Measurements from ENCODE around the gene CILP. TPM values are rescaled to one million over a fixed set of nuclear protein-coding genes. Genes with fewer than 3 reads are reported as not detected.

CILP gene
- total and polyA plus RNA-seq, 2 of the 13 experiments (the other 11 are each of a cell fraction or from before 2014, with no cell fraction given): 0.03 TPM; not detected in 1

GRCh38 chr15:65184305-65184867 lies 26.9 kb downstream of the CILP start (continued):
- TF ChIP-seq ZNF790 (CRISPR knock-in tag; IDR thresholded peaks at IDR 0.05; ENCODE audit: borderline replicate concordance) (0 out of 2 replicates have a peak, but pooled peaks have one; percentile 55), ZMYM4 (CRISPR knock-in tag; IDR thresholded peaks at IDR 0.05) (no peak), ZNF296 (CRISPR knock-in tag; conservative IDR thresholded peaks at IDR 0.05) (no peak), MTERF4 (CRISPR knock-in tag; IDR thresholded peaks at IDR 0.05) (peak; percentile 19; the same call in 1 of the 2 replicates), NONO (IDR thresholded peaks at IDR 0.05) (no peak), NONO (CRISPR knock-in tag; conservative IDR thresholded peaks at IDR 0.05) (0 out of 2 replicates have a peak, but pooled peaks have one; percentile 4), POGK (CRISPR knock-in tag; conservative IDR thresholded peaks at IDR 0.05) (0 out of 2 replicates have a peak, but pooled peaks have one; percentile 26), KDM6A (CRISPR knock-in tag; IDR thresholded peaks at IDR 0.05; ENCODE audit: low read depth) (0 out of 2 replicates have a peak, but pooled peaks have one; percentile 5), MXI1 (IDR thresholded peaks at IDR 0.05; ENCODE audit: borderline replicate concordance, low read depth, low read length) (peak; percentile 61; the same call in 1 of the 3 replicates), IRF9 (CRISPR knock-in tag; IDR thresholded peaks at IDR 0.05; ENCODE audit: borderline replicate concordance) (peak; percentile 39; the same call in 1 of the 2 replicates), TAF1 (CRISPR knock-in tag; IDR thresholded peaks at IDR 0.05) (peak; percentile 40), ZNF350 (CRISPR knock-in tag; IDR thresholded peaks at IDR 0.05; ENCODE audit: borderline replicate concordance, low read depth) (0 out of 2 replicates have a peak, but pooled peaks have one; percentile 50), FOXA3 (CRISPR knock-in tag; IDR thresholded peaks at IDR 0.05) (0 out of 2 replicates have a peak, but pooled peaks have one; percentile 13), KMT2A (CRISPR knock-in tag; IDR thresholded peaks at IDR 0.05) (peak; percentile 52; the same call in 1 of the 2 replicates), ZNF644 (CRISPR knock-in tag; IDR thresholded peaks at IDR 0.05; ENCODE audit: low read depth) (0 out of 2 replicates have a peak, but pooled peaks have one; percentile 9), ISL2 (CRISPR knock-in tag; IDR thresholded peaks at IDR 0.05) (peak; percentile 22; the same call in 1 of the 2 replicates), MTF1 (CRISPR knock-in tag; IDR thresholded peaks at IDR 0.05) (no peak), POLR2AphosphoS5 (IDR thresholded peaks at IDR 0.05; ENCODE audit: low read depth, low read length) (peak; percentile 35; the same call in 1 of the 2 replicates)
- TF ChIP-seq, protein P1, sequence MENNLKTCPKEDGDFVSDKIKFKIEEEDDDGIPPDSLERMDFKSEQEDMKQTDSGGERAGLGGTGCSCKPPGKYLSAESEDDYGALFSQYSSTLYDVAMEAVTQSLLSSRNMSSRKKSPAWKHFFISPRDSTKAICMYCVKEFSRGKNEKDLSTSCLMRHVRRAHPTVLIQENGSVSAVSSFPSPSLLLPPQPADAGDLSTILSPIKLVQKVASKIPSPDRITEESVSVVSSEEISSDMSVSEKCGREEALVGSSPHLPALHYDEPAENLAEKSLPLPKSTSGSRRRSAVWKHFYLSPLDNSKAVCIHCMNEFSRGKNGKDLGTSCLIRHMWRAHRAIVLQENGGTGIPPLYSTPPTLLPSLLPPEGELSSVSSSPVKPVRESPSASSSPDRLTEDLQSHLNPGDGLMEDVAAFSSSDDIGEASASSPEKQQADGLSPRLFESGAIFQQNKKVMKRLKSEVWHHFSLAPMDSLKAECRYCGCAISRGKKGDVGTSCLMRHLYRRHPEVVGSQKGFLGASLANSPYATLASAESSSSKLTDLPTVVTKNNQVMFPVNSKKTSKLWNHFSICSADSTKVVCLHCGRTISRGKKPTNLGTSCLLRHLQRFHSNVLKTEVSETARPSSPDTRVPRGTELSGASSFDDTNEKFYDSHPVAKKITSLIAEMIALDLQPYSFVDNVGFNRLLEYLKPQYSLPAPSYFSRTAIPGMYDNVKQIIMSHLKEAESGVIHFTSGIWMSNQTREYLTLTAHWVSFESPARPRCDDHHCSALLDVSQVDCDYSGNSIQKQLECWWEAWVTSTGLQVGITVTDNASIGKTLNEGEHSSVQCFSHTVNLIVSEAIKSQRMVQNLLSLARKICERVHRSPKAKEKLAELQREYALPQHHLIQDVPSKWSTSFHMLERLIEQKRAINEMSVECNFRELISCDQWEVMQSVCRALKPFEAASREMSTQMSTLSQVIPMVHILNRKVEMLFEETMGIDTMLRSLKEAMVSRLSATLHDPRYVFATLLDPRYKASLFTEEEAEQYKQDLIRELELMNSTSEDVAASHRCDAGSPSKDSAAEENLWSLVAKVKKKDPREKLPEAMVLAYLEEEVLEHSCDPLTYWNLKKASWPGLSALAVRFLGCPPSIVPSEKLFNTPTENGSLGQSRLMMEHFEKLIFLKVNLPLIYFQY (CRISPR knock-in tag; IDR thresholded peaks at IDR 0.05; ENCODE audit: borderline replicate concordance): 0 out of 2 replicates have a peak, but pooled peaks have one; percentile 34
- TF ChIP-seq, protein P2, sequence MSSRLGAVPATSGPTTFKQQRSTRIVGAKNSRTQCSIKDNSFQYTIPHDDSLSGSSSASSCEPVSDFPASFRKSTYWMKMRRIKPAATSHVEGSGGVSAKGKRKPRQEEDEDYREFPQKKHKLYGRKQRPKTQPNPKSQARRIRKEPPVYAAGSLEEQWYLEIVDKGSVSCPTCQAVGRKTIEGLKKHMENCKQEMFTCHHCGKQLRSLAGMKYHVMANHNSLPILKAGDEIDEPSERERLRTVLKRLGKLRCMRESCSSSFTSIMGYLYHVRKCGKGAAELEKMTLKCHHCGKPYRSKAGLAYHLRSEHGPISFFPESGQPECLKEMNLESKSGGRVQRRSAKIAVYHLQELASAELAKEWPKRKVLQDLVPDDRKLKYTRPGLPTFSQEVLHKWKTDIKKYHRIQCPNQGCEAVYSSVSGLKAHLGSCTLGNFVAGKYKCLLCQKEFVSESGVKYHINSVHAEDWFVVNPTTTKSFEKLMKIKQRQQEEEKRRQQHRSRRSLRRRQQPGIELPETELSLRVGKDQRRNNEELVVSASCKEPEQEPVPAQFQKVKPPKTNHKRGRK (CRISPR knock-in tag; IDR thresholded peaks at IDR 0.05): no peak
